Hepatocyte (in vitro differentiated cells): ENCODE measurements around the gene PIM3.

Experiments used
- CTCF ChIP-seq: fragments of 200-600 bp; sonication (generic); IDR thresholded peaks from 2 replicates; pipeline ENCODE4 v1.5.1; 2016; ENCODE audit warnings: antibody characterized with exemption, mild to moderate bottlenecking; ENCODE audit not compliant: poor library complexity
- EZH2 ChIP-seq: fragments of 200-600 bp; sonication (generic); IDR thresholded peaks from 2 replicates; pipeline ENCODE4 v1.6.1; 2016; ENCODE audit warnings: antibody characterized with exemption, mild to moderate bottlenecking, borderline replicate concordance
- EZH2phosphoT487 ChIP-seq: fragments of 200-600 bp; sonication (generic); IDR thresholded peaks from one replicate; pipeline ENCODE4 v1.6.1; 2018; ENCODE audit warnings: antibody characterized with exemption, mild to moderate bottlenecking, low read depth, moderate library complexity; ENCODE audit not compliant: unreplicated experiment, severe bottlenecking

- TF ChIP-seq CTCF (no peak), EZH2 (no peak), EZH2phosphoT487 (no peak)
These were observed 4.8 kb downstream of the PIM3 start for GRCh38 chr22:49965091-49966040.
